ENCODE data around the gene AHNAK2. TPM values are rescaled to one million over a fixed set of nuclear protein-coding genes. Genes with fewer than 3 reads are reported as not detected.

AHNAK2 gene
- total and polyA plus RNA-seq, 3 donors from 2014 or later, result 10.8 to 15.1 (median 12.8) TPM

GRCh38 chr14:104903990-104904389 lies 74.2 kb downstream of the AHNAK2 start:
- WGBS, 2 donors, result 91 to 92% methylated on average over 7 of the region's 7 CpGs
- no peaks in the 10 kb centered on the region for H3K9me3 ChIP-seq
- H3K4me3 ChIP-seq, result no peak overlapping the region
- no peak for DNase-seq
- no peaks in the 10 kb centered on the region for H3K27me3 ChIP-seq
- H3K36me3 ChIP-seq (ENCODE audit: low read depth, missing control alignments), result no peaks in the 10 kb centered on the region
- H3K4me1 ChIP-seq, result no peaks in the 10 kb centered on the region
- no peak overlapping the region for H3K27ac ChIP-seq
- TF ChIP-seq, protein P1, sequence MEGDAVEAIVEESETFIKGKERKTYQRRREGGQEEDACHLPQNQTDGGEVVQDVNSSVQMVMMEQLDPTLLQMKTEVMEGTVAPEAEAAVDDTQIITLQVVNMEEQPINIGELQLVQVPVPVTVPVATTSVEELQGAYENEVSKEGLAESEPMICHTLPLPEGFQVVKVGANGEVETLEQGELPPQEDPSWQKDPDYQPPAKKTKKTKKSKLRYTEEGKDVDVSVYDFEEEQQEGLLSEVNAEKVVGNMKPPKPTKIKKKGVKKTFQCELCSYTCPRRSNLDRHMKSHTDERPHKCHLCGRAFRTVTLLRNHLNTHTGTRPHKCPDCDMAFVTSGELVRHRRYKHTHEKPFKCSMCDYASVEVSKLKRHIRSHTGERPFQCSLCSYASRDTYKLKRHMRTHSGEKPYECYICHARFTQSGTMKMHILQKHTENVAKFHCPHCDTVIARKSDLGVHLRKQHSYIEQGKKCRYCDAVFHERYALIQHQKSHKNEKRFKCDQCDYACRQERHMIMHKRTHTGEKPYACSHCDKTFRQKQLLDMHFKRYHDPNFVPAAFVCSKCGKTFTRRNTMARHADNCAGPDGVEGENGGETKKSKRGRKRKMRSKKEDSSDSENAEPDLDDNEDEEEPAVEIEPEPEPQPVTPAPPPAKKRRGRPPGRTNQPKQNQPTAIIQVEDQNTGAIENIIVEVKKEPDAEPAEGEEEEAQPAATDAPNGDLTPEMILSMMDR (IDR thresholded peaks at IDR 0.05), result no peak
- no peak for TF ChIP-seq POLR2A (IDR thresholded peaks at IDR 0.05)
- intact Hi-C loops (cut with DNase I; ENCODE audit: low total_unique reads), result no loop called here

- H3K4me3 ChIP-seq, result no peak overlapping the region
- H3K27me3 ChIP-seq, result no peaks in the 10 kb centered on the region
- H3K9me3 ChIP-seq, result no peaks in the 10 kb centered on the region
- intact Hi-C loops (cut with DNase I; ENCODE audit: low total_unique reads), result no loop called here
- no peaks in the 10 kb centered on the region for H3K4me1 ChIP-seq
- no peak overlapping the region for H3K27ac ChIP-seq
- 89 to 94% methylated on average over 12 of the region's 12 CpGs for WGBS, 2 donors
- H3K36me3 ChIP-seq (ENCODE audit: low read depth, missing control alignments), result no peaks in the 10 kb centered on the region
- TF ChIP-seq POLR2A (IDR thresholded peaks at IDR 0.05), result no peak
- TF ChIP-seq, protein P1 (IDR thresholded peaks at IDR 0.05), result no peak
- no peak for DNase-seq
These were observed 77.3 kb downstream of the AHNAK2 start for GRCh38 chr14:104900639-104901512.

GRCh38 chr14:104899781-104900180 lies 78.4 kb downstream of the AHNAK2 start:
- Histone ChIP-seq H3K36me3 (ENCODE audit: low read depth, missing control alignments) (no peaks in the 10 kb centered on the region), H3K4me3 (no peak overlapping the region), H3K27me3 (no peaks in the 10 kb centered on the region), H3K4me1 (peaks cover 4% of the 10 kb centered on the region), H3K27ac (no peak overlapping the region), H3K9me3 (no peaks in the 10 kb centered on the region)
- TF ChIP-seq, protein P1 (IDR thresholded peaks at IDR 0.05), result no peak
- TF ChIP-seq POLR2A (IDR thresholded peaks at IDR 0.05), result no peak
- intact Hi-C loops (cut with DNase I; ENCODE audit: low total_unique reads), result loop anchor here (10.0 kb wide), 1 partner anchor 145 kb away; no protein-coding TSS in a partner anchor
- 45 to 67% methylated on average over 2 of the region's 2 CpGs for WGBS, 2 donors
- DNase-seq, result no peak

- intact Hi-C loops (cut with DNase I; ENCODE audit: low total_unique reads), result loop anchor here (10.0 kb wide), 1 partner anchor 146 kb away; no protein-coding TSS in a partner anchor
- TF ChIP-seq, protein P1 (IDR thresholded peaks at IDR 0.05), result no peak
- no peak for TF ChIP-seq POLR2A (IDR thresholded peaks at IDR 0.05)
- no peak overlapping the region for H3K4me3 ChIP-seq
- no peaks in the 10 kb centered on the region for H3K36me3 ChIP-seq (ENCODE audit: low read depth, missing control alignments)
- WGBS, 2 donors, result 68 to 78% methylated on average over 24 of the region's 24 CpGs
- no peaks in the 10 kb centered on the region for H3K9me3 ChIP-seq
- no peak overlapping the region for H3K27ac ChIP-seq
- peak; percentile 41 for DNase-seq
- peaks cover 4% of the 10 kb centered on the region for H3K4me1 ChIP-seq
- H3K27me3 ChIP-seq, result no peaks in the 10 kb centered on the region
These were observed 79.2 kb downstream of the AHNAK2 start for GRCh38 chr14:104898870-104899510.

All from testis (tissue), 3 donors.